GM12878 (cell line): ENCODE data around the gene MARK4. TPM values are rescaled to one million over a fixed set of nuclear protein-coding genes. Genes with fewer than 3 reads are reported as not detected.

Source experiments
- ATAC-seq: fragments of 200-7000 bp; cut with Tn5 transposase; 3 replicates; pipeline ENCODE4 v1.9.1; 2020; ENCODE audit warnings: mild to moderate bottlenecking, moderate library complexity
- BruUV-seq: library from RNA; stranded (reverse); fragments of 400-500 nt; replicated peaks from 2 replicates; lab custom pipeline; 2021; lab: Mats Ljungman, UMichigan
- CTCF ChIA-PET: fragments of 300-600 bp; sonication (Branson Sonifier 250); formaldehyde crosslinking; extraction: SDS; loops from one replicate; lab custom pipeline; 2021; ENCODE audit warnings: inconsistent platforms; lab: Yijun Ruan, JAX
- POLR2A ChIA-PET: fragments of 350-600 bp; formaldehyde crosslinking; extraction: SDS; loops from one replicate; lab custom pipeline; 2021; ENCODE audit warnings: inconsistent platforms; lab: Charles Lee
- RAD21 ChIA-PET: fragments of 300-600 bp; sonication (Branson Sonifier 250); formaldehyde crosslinking; loops from one replicate; lab custom pipeline; 2023; ENCODE audit warnings: antibody characterized with exemption; ENCODE audit not compliant: unreplicated experiment; lab: Charles Lee
- SMC1A ChIA-PET: fragments of 300-600 bp; sonication (Branson Sonifier 250); formaldehyde crosslinking; loops from one replicate; lab custom pipeline; 2023; ENCODE audit not compliant: unreplicated experiment, uncharacterized antibody; lab: Charles Lee
- DNase-seq: peaks from one replicate; pipeline ENCODE4 v3.0.0-alpha.2; 2011; ENCODE audit warnings: low read depth, low spot score
- FAIRE-seq: peaks from 3 replicates; lab custom pipeline; 2011; peaks lifted over from hg19 to GRCh38; lab: Jason Lieb, UNC
- H2AFZ ChIP-seq: 2 replicates; pipeline ENCODE4 v1.6.0; 2011; ENCODE audit warnings: low read depth, low read length, control low read depth; ENCODE audit not compliant: control insufficient read depth
- H3K27ac ChIP-seq: 2 replicates; pipeline ENCODE4 v1.5.1; 2011; ENCODE audit warnings: control low read depth; ENCODE audit not compliant: control insufficient read depth, insufficient read depth
- H3K27me3 ChIP-seq, 2 experiments: replicated peaks in 1 of 2; 2 replicates each; pipeline versions ENCODE4 v1.6.0 to v1.6.1; 2011; ENCODE audit warnings: low read length in 1 of 2; ENCODE audit not compliant: control insufficient read depth in 2 of 2, insufficient read depth in 2 of 2
- H3K36me3 ChIP-seq, 2 experiments: 2 replicates each; pipeline ENCODE4 v1.5.1; 2011; ENCODE audit warnings: low read length in 1 of 2; ENCODE audit not compliant: control insufficient read depth in 2 of 2, insufficient read depth in 2 of 2
- H3K4me1 ChIP-seq: 2 replicates; pipeline ENCODE4 v1.6.1; 2011; ENCODE audit warnings: mild to moderate bottlenecking, low read length, moderate library complexity, mixed read lengths; ENCODE audit not compliant: control insufficient read depth, insufficient read depth
- H3K4me2 ChIP-seq: 2 replicates; pipeline ENCODE4 v1.6.0; 2011; ENCODE audit warnings: control low read depth; ENCODE audit not compliant: control insufficient read depth, insufficient read depth
- H3K4me3 ChIP-seq: fragments of 200-600 bp; sonication (generic); 2 replicates; pipeline ENCODE4 v1.5.1; 2016
- H3K79me2 ChIP-seq: 2 replicates; pipeline ENCODE4 v1.6.0; 2011; ENCODE audit warnings: low read length; ENCODE audit not compliant: control insufficient read depth, insufficient read depth
- H3K9ac ChIP-seq: 2 replicates; pipeline ENCODE4 v1.8.0; 2011; ENCODE audit warnings: low read length, control low read depth, mixed read lengths; ENCODE audit not compliant: control insufficient read depth, insufficient read depth
- H3K9me3 ChIP-seq: replicated peaks from 3 replicates; pipeline ENCODE4 v1.5.1; 2011; ENCODE audit warnings: mild to moderate bottlenecking, low read length; ENCODE audit not compliant: control insufficient read depth, insufficient read depth
- H4K20me1 ChIP-seq: 2 replicates; pipeline ENCODE4 v1.6.0; 2011; ENCODE audit not compliant: control insufficient read depth, insufficient read depth
- BRCA1 ChIP-seq: IDR thresholded peaks from 2 replicates; pipeline ENCODE4 v1.6.1; 2011; ENCODE audit warnings: low read depth, low read length, improper control_type of control experiment
- CEBPB ChIP-seq, 2 experiments: fragments of 150-350 bp in 1 of 2; IDR thresholded peaks; 2 replicates each; pipeline ENCODE4 v1.6.1; 2012 to 2014; ENCODE audit warnings: low read depth in 2 of 2, low read length in 2 of 2, borderline replicate concordance in 1 of 2, inconsistent platforms in 1 of 2
- DPF2 ChIP-seq: fragments of 450-650 bp; IDR thresholded peaks from 2 replicates; pipeline ENCODE4 v1.6.1; 2017; ENCODE audit warnings: mild to moderate bottlenecking
- EP300 ChIP-seq, 2 experiments: fragments of 150-350 bp in 1 of 2; IDR thresholded peaks; 2 replicates each; pipeline ENCODE4 v1.6.1; 2011 to 2012; ENCODE audit warnings: low read depth in 2 of 2, low read length in 2 of 2, borderline replicate concordance in 1 of 2, improper control_type of control experiment in 1 of 2, inconsistent platforms in 1 of 2; ENCODE audit not compliant: control insufficient read depth in 1 of 2
- NFXL1 ChIP-seq: fragments of 450-650 bp; IDR thresholded peaks from 2 replicates; pipeline ENCODE4 v1.6.1; 2017; ENCODE audit warnings: antibody characterized with exemption, mild to moderate bottlenecking, borderline replicate concordance
- SKIL ChIP-seq: fragments of 450-650 bp; IDR thresholded peaks from 2 replicates; pipeline ENCODE4 v1.6.1; 2017; ENCODE audit warnings: mild to moderate bottlenecking, low read depth, inconsistent platforms; ENCODE audit not compliant: poor library complexity, severe bottlenecking
- ZNF24 ChIP-seq: fragments of 450-650 bp; IDR thresholded peaks from 2 replicates; pipeline ENCODE4 v1.6.1; 2017; ENCODE audit warnings: antibody characterized with exemption, mild to moderate bottlenecking
- WGBS: methylation state at CpG from one replicate; pipeline ENCODE4 v1.1.6; 2016; ENCODE audit warnings: low lambda C conversion rate; ENCODE audit not compliant: insufficient replicate concordance, insufficient coverage; ENCODE audit errors: missing lambda C conversion rate; 5-methylcytosine and 5-hydroxymethylcytosine counted together
- in situ Hi-C: fragments of 300-500 bp; cut with MboI; formaldehyde crosslinking; loops from 9 replicates; pipeline ENCODE4 v1.14.3; 2018; ENCODE audit warnings: mixed read lengths
- intact Hi-C: fragments of 100-400 bp; cut with micrococcal nuclease; formaldehyde crosslinking; loops from one replicate; pipeline ENCODE4 v1.14.2; 2022; ENCODE audit not compliant: unreplicated experiment
- polyA plus RNA-seq, 11 experiments: library from polyadenylated mRNA; depleted of rRNA in 4 of 11; unstranded in 6 of 11; stranded (reverse) in 5 of 11; fragments of >200 nt; fragmentation: Nextera tagmentation in 4 of 11; fragmentation: Illumina TruSeq in 1 of 11; extraction: Ambion mirVana in 4 of 11; extraction: Trizol in 1 of 11; gene quantifications; 1 replicate in 1 of 11; 2 replicates in 10 of 11; pipeline versions ENCODE4 v1.2.1 to v1.2.3, GENCODE V29; 2011 to 2016; ENCODE audit warnings: inconsistent platforms in 2 of 11, missing spikeins in 2 of 11, low read depth in 1 of 11
- total RNA-seq, 4 experiments: library from RNA; depleted of rRNA in 3 of 4; stranded (reverse); fragments of >200 nt in 3 of 4; fragmentation: Illumina TruSeq in 1 of 4; extraction: Trizol in 1 of 4; gene quantifications; 2 replicates each; pipeline versions ENCODE4 v1.2.1 to v1.2.3, GENCODE V29; 2013 to 2021

MARK4 gene
- total and polyA plus RNA-seq, 10 of the 15 experiments (the other 5 are each of a cell fraction or from before 2014, with no cell fraction given): 0.66 to 24.3 (median 5.1) TPM

- no peak for TF ChIP-seq CEBPB (IDR thresholded peaks at IDR 0.05; ENCODE audit: borderline replicate concordance in 1 of 2, low read depth in 2 of 2, low read length in 2 of 2)
- no peak for TF ChIP-seq NFXL1
- TF ChIP-seq ZNF24: no peak
Observed at GRCh38 chr19:45205810-45206209, 45.3 kb upstream of the MARK4 start (continued).

- no peaks in the 10 kb centered on the region for H3K27me3 ChIP-seq
- no peak overlapping the region for H3K4me2 ChIP-seq
- in situ Hi-C loops (no loop called here), intact Hi-C loops (no loop called here)
- SMC1A ChIA-PET: no interaction called here
- CTCF ChIA-PET: no interaction called here
- no peak overlapping the region for H3K27ac ChIP-seq
- H4K20me1 ChIP-seq: no peaks in the 10 kb centered on the region
- H3K4me3 ChIP-seq: no peak overlapping the region
- no peak overlapping the region for H3K9ac ChIP-seq
- FAIRE-seq (no peak), ATAC-seq (no peak), DNase-seq (no peak)
- TF ChIP-seq DPF2: no peak
- TF ChIP-seq SKIL: no peak
- TF ChIP-seq BRCA1: no peak
- TF ChIP-seq EP300 (IDR thresholded peaks at IDR 0.05; ENCODE audit: borderline replicate concordance in 1 of 2, control insufficient read depth in 1 of 2, low read depth in 2 of 2, low read length in 2 of 2): no peak
- H3K9me3 ChIP-seq: no peaks in the 10 kb centered on the region; the same call in 2 of the 3 replicates
- no peaks in the 10 kb centered on the region for H3K4me1 ChIP-seq
- BruUV-seq: no TSS peak
- no peaks in the 10 kb centered on the region for H3K36me3 ChIP-seq
- 51% methylated on average over 3 of the region's 3 CpGs for WGBS
- POLR2A ChIA-PET: interaction anchor here (0.6 to 0.7 kb wide), 2 partner anchors 149 to 235 kb away, joined by 3 to 8 read pairs; no protein-coding TSS in a partner anchor
- RAD21 ChIA-PET: no interaction called here
- no peaks in the 10 kb centered on the region for H3K79me2 ChIP-seq
- no peak overlapping the region for H2AFZ ChIP-seq
Observed at GRCh38 chr19:45206328-45206727, 44.7 kb upstream of the MARK4 start.
